ENCODE results near the gene SYNGR2. TPM values are rescaled to one million over a fixed set of nuclear protein-coding genes. Genes with fewer than 3 reads are reported as not detected.
A peak's percentile ranks its signal among the peaks of the same experiment; 100 is the strongest.

The SYNGR2 gene
- total RNA-seq, 1 experiment from 2014 or later: 286 TPM

DNA sequence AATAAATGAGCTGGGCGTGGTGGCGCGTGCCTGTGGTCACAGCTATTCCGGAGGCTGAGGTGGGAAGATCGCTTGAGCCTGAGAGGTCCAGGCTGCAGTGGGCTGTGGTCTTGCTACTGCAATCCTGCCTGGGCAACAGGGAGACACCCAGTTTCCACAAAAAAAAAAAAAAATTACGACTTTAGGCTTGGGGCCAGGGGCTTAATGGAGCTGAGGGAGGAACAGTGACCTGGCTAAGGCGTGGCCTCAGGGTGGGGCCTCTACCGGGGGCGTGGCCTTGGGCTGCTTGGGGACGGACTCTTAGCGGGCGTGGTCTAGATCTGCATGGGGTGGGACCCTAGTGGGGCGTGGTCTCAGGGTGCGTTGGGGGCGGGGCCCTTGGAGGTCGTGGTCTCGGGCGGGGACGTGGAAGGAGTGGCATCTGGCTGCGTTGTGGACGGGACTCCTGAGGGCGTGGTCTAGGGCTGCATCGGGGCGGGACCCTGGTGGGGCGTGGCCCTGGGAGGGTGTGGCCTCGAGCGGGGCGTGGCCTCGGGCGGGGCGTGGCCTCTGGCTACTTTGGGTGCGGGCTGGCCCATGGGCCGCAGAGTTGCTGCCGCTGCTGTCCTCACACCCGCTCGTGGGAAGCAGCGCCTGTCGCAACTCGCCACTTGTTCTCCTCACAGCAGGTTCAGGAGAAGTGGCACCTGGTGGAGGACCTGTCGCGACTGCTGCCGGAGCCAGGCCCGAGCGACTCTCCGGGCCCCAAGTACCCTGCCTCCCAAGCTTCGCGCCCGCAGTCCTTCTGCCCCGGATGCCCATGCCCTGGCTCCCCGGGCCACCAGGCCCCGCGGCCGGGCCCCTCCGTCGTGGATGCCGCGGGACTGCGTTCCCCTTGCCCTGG is 28.0 kb upstream of the SYNGR2 start:
- in situ Hi-C loops (cut with HindIII; ENCODE audit: low pct_unique_long_range_greater_than_20kb, low sequenced_read_pairs): no loop called here
- DNase-seq (ENCODE audit: low read depth): peak; percentile 97

DNA sequence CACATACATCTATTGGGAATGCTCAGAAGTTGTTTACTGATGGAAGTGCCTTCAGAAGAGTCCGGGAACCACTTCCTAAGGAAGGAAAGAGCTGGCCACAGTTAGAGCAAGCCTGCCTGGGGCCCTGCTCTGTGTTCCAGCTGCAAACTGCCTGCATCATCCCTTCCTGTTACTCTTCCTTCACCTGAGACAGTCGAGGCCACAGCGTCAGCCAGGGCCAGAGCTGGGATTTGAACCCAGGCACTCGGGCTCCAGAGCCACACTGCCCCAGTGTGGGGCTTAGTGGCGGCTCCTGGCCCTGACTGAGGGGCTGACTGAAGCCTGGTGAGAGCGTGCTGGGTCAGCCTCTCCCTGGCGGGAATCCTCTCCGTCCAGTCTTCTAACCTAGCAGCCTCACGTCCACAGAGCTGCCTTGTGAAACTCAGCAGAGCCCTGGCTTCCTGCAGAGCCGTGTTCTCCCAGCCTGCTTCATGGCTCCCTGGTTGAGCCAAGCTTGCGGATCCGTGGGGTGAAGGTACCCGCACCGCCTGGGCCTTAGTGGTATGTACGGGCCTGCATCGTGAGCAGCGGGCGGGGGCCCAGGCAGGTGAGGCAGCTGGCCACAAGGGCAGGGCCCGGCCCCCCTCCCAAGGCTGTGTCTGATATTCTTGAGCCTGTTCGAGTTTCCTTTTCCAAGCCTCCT is 26.8 kb upstream of the SYNGR2 start:
- in situ Hi-C loops (cut with HindIII; ENCODE audit: low pct_unique_long_range_greater_than_20kb, low sequenced_read_pairs): no loop called here
- DNase-seq (ENCODE audit: low read depth): no peak

DNA sequence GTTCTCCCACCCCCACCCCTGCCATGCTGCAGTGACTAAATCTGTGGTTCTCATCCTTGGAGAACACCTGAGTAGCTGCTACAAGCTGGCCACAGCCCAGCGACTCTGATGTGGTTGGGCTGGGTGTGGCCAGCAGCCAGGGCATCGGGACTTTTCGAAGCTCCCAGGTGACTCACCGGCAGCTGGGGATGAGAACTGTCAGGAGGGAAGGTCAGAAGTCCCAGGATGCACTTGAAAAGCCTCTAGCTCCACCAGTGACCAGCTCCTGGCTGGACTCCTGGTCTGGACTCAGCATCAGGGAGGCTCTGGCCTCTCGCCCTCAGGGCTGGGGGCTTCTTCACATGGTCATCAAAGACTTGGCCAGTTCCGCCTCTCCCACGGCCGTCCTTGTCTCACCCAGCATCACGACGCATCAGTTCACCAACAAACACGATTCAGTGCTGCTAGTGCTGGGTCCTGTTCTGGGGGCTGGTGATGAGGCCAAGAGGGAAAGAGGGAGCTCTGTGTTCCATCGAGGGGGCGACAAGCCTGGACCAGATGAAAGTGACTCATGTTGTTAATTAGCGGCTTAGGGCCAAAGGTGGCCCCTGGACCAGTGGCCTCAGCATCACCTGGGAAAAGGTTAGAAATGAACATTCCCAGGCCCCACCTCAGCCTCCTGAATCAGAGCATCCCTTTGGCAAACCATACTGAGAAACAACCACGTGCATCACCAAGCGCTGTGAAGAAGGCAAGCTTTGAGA is 26.1 kb upstream of the SYNGR2 start:
- in situ Hi-C loops (cut with HindIII; ENCODE audit: low pct_unique_long_range_greater_than_20kb, low sequenced_read_pairs): no loop called here
- DNase-seq (ENCODE audit: low read depth): peak; percentile 96

DNA sequence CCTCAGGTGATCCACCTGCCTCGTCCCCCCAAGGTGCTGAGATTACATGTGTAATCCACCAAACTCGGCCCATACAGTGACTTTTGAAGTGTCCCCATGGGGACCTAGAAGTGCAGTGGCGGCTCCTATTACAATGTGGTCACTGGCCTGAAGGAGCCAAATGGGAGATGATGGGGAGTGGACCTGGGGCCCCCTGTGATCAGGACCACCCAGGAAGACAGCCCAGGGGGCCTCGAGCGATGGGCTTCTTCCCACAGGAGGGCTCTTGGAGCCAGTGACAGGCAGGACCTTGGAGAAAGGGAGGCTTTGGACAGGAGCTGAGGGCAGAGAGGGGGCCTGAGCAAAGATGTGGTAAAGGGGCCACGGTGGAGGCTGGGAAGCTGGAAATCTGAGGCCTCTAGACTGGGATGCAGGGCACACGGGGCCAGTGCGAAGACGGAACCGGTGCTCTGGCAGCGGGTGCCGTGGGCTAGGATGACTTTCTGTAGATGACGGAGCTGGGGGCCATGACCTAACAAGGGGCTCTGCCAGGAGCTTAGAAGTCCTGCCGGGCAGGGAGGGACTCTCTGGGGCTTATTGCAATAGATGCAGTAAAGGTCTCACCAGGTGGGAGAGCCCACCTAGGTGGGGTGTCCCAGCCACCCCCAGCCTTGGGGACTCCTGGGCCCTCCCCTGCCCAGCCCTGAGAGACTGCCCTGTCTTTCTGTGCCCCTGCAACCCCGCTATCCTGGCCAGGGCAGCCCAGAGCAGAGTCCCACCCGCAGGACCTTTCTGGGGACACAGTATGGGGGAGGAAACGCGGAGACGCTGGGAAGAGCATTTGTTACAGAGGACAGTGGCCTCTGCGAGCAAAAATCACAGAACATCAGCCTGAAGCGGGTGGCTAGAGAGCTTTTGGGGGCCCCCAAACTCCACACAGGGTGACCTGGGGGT is 24.9 kb upstream of the SYNGR2 start:
- DNase-seq (ENCODE audit: low read depth): no peak
- in situ Hi-C loops (cut with HindIII; ENCODE audit: low pct_unique_long_range_greater_than_20kb, low sequenced_read_pairs): no loop called here

DNA sequence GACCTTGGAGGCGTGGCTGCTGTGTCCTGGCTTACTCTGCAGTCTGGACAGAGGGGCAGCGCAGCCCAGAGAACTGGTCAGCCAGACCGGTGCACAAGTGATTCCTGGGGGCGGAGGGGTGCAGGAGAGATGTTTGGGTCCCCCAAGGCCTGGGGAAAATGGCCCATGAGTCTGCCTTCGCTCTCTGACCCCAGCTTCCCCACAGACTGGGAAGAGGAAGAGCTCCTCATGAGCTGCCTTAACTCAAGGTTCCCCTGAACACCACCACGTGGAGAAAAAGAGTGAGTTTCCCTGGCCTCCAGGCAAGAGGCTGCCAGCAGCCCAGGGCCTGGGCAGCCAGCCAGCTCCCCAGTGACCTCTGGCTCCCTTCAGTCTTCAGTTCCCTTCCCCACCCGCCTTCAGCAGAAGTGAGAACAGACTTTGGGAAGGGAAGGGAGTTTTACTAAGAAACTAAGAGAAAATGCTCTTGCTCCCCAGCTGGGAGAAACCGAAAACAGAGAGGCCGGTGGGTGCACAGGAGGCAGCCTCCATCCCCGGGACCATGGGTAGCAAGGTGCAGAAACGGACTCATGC is 24.1 kb upstream of the SYNGR2 start:
- in situ Hi-C loops (cut with HindIII; ENCODE audit: low pct_unique_long_range_greater_than_20kb, low sequenced_read_pairs): no loop called here

DNA sequence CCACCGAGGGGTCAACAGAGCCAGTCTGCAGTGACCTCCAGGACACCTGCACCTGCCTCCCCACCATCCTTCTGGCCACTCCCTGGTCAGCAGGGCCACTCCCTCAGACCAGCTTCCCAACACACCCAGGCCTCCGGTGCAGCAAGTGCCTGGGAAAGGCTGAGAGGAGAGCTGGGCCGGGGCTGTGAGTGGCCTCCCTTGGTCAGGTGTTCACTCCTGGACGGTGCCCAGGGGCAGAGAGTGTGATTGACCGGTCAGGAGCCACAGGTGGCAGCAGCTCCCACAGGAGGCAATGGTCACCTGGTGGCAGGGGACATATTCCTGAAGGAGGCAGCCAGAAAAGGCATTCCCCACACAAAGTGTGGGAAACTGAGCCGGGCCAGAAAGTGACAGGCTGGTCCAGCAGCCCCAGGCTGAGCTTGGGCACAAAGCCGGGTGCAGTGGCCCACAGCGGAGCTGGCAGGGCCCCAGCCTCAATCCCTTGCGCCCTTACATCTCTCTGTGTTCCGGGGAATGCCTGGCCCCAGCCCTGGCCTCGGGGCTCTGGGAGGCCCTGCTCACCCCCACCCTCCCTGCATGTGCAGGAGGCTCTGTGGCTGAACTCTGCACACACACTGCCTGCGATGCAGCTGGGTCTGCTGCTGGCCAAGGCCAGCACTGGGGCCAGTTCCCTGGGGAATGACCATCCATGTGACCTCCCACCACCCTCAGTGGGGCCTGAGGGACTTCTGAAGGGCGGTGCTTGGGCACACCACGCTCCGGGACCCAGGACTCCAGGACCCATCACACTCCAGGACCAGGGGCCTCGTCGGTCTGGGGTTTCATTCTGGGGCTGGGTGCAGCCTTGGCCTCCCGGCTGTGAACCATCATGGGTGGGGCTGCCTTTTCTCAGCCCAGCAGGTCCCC is 23.4 kb upstream of the SYNGR2 start:
- DNase-seq (ENCODE audit: low read depth): peak; percentile 53
- in situ Hi-C loops (cut with HindIII; ENCODE audit: low pct_unique_long_range_greater_than_20kb, low sequenced_read_pairs): no loop called here

More for the DNA sequence above, 24.1 kb upstream of the SYNGR2 start:
- DNase-seq (ENCODE audit: low read depth): peak; percentile 74

DNA sequence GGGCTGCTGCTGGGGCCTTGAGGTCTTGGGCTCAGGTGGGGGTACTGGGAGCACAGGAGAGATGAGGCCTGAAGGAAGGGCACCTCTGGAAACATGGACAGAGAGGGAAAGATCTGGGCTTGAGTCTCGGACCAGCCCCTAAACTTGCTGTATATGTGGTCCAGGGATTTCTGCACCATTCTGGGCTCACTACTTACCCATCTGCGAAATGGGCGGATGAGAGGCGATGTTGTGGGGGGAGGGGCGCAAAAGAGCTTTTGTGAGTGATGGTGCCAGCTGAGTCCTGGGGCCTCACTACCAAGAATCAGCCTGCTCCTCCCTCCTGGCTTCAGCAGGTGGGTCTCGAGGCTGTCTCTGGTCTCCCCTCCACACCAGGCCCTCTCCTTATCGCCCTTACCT is 21.9 kb upstream of the SYNGR2 start:
- no peak for DNase-seq (ENCODE audit: low read depth)
- in situ Hi-C loops (cut with HindIII; ENCODE audit: low pct_unique_long_range_greater_than_20kb, low sequenced_read_pairs): no loop called here

DNA sequence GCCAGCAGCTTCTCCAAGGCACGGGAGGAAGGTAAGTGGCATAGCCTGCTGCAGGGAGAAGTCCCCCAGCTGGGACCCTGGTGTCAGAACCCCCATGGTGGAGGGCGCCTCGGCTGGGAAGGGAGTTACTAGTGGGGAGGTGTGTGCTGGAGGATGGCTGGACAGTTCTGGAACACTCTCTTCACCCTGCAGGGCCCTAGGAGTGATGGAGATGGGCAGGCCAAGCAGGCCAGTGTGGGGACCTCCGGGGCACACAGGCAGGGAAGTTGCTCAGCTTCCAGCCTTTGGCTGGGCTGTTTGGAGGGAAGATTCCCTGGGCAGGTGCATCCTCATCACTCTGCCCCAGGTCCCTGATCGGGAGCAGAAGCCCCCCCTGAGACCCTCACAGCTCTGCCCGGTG is 21.5 kb upstream of the SYNGR2 start:
- in situ Hi-C loops (cut with HindIII; ENCODE audit: low pct_unique_long_range_greater_than_20kb, low sequenced_read_pairs): no loop called here
- no peak for DNase-seq (ENCODE audit: low read depth)

DNA sequence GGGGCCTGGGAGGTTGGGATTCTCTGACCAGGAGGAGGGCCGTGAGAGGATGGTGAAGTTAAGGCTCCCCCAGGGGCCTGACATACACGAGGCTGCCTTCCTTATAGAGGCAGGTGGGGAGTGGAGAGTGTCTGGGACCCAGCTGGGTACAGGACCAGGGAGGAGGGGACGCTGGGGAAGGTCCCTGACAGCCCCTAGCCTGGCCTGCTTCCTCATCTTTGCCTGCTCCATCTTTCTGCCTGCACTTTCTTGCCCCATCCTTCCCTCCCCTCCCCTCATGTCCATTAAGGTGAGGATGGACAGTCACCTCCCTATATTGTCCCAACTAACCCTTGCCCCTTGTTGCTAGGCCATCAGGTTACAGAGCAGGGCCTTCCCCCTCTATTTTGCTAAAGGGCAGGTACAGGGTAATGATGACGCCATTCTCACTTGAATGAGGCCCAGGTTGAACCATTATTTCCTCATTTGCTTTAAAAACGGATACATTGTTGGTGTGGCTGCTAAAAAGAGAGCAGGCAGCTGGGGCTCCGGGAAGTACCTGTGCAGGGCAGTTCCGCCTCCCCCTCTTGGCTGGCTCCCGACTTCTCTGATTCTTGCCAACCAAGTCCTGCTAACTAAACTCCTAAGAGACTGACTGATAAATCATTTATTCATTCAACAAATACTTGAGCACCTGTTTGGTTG is 20.9 kb upstream of the SYNGR2 start:
- in situ Hi-C loops (cut with HindIII; ENCODE audit: low pct_unique_long_range_greater_than_20kb, low sequenced_read_pairs): no loop called here

DNA sequence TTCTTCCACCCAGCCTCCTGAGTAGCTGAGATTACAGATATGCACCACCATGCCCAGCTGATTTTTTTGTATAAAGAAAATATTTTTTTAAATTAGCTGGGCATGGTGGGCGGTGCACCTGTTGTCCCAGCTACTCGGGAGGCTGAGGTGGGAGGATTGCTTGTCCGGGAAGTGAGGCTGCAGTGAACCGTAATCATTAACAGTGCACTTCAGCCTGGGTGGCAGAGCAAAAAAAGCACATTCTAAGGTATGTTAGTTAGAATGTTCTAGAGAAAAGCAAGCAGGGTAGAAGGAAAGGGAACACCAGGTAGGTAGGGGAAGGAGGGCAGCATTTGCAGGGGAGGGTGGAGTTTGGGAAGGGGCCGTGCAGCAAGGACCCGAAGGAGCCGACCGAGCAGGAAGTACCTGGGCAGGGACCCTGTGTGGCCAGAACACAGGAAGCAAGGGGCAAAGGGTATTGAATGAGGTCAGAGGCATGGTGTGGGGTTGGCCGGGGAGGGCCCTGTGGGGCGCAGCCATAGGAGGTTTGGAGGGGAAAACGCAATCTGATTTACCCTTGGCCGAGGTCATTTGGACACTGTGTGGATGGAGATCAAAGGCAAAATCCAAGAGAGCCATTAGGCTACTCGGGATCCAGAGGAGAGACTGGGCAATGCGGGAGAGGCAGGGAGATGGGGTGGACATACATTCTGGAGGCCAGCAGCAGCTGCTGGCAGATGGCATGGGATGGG is 19.9 kb upstream of the SYNGR2 start:
- in situ Hi-C loops (cut with HindIII; ENCODE audit: low pct_unique_long_range_greater_than_20kb, low sequenced_read_pairs): no loop called here
- DNase-seq (ENCODE audit: low read depth): no peak

More for the DNA sequence above, 20.9 kb upstream of the SYNGR2 start:
- DNase-seq (ENCODE audit: low read depth): no peak

DNA sequence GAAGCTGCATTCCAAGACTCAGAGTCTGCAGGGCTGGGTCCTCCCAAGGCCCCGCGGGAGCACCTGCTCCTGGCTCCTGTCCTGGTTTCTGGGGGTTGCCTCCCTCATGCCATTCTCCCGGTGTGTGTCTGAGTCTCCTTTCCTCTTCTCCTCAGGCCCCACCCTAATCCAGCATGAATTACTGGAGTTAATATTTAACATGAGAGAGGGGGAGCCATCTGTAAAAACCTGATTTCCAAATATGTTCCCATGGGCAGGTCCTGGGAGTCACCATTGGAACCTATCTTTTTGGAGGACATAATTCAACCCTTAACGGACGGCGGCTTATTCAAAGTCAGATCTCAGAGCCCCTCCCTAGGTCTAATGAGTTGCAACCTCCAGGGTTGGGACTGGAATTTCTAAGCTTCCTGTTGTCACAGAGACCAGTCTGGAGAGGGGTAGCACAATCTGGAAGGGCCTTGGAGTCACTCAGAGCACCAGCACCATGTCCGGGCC is 16.8 kb upstream of the SYNGR2 start:
- DNase-seq (ENCODE audit: low read depth): peak; percentile 75

DNA sequence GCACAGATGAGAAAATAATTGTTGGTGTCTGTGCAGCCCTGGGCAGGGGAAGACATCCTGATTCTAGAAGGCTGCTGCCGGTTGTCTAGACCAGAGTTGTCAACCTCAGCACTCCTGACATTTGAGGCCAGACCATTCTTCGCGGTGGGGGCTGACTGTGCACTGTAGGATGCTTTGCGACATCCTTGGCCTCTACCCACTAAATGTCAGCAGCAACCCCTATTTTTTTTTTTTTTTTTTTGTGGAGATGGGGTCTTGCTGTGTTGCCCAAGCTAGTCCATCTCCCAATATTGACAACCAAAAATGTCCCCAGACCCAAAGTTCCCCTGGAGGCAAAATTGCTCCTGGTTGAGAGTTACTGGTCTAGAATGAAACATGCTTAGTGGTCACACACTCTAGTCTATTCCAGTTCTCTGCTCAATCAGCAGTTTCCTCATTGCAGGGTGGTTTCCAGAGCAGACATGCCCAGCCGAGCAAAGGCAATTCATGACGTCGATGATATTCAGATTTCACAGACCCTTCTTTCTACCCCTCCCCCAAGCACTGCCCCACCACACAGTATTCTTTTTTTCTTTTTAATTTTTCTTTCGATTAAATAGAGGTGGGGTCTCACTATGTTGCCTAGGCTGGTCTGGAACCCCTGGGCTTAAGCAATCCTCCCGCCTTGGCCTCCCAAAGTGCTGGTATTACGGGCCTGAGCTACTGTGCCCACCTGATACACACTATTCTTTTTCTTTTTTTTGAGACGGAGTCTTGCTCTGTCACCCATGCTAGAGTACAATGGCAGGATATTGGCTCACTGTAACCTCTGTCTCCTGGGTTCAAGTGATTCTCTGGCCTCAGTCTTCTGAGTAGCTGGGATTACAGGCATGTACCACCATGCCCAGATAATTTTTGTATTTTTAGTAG is 13.2 kb upstream of the SYNGR2 start:
- in situ Hi-C loops (cut with HindIII; ENCODE audit: low pct_unique_long_range_greater_than_20kb, low sequenced_read_pairs): no loop called here

More for the DNA sequence above, 16.8 kb upstream of the SYNGR2 start:
- in situ Hi-C loops (cut with HindIII; ENCODE audit: low pct_unique_long_range_greater_than_20kb, low sequenced_read_pairs): no loop called here

DNA sequence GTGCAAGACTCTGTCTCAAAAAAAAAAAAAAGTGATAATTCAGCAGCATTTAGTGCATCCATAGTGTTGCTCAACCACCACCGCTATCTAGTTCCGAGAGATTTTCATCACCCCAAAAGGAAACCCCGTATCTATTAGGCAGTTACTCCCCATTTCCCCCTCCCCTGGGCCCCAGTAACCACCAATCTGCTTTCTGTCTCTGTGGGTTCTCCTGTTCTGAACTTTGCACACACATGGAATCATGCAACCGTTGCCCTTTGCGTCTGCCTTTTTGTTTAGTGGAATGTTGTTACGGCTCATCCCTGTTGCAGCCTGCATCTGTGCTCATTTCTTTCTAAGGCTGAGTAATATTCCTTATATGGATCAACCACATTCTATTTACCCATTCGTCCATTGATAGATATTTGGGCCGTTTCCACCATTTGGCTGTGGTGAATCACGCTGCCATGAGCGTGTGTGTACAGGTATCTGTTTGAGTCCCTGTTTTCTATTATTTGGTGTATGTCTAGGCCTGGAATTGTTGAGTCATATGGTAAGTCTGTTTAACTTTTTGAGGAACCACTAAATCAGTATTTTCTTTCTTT is 8.7 kb upstream of the SYNGR2 start:
- DNase-seq (ENCODE audit: low read depth): no peak
- in situ Hi-C loops (cut with HindIII; ENCODE audit: low pct_unique_long_range_greater_than_20kb, low sequenced_read_pairs): no loop called here

More for the DNA sequence above, 13.2 kb upstream of the SYNGR2 start:
- DNase-seq (ENCODE audit: low read depth): no peak
